Activated effector memory CD4-positive, alpha-beta T cell treated with Interleukin-2 at 50 U/mL for 16 hours (primary cell): ENCODE results near the gene VIPAS39.
A peak's percentile ranks its signal among the peaks of the same experiment; 100 is the strongest.

Experiments used
- DNase-seq: peaks from one replicate; pipeline ENCODE4 v3.0.0-alpha.2; 2020

VIPAS39 gene

GRCh38 chr14:77457522-77458248, at the start of gene VIPAS39, which contains the start of gene AHSA1:
Gene VIPAS39, minus strand, starts transcription at chr14:77457601. Its CDS starts 3,499 bp downstream, at chr14:77454102.
Gene AHSA1, plus strand, starts transcription at chr14:77458093. Its CDS starts 97 bp downstream, at chr14:77458190.
- DNase-seq: peak; percentile 90

- no peak for DNase-seq
Observed at GRCh38 chr14:77505031-77505430, 47.6 kb upstream of the VIPAS39 start.

GRCh38 chr14:77503138-77503537, 45.7 kb upstream of the VIPAS39 start:
- DNase-seq: no peak

- DNase-seq: no peak
Observed at GRCh38 chr14:77502109-77502782, 44.8 kb upstream of the VIPAS39 start.

GRCh38 chr14:77498984-77499527, 41.7 kb upstream of the VIPAS39 start:
- DNase-seq: no peak

GRCh38 chr14:77498120-77498979, 40.9 kb upstream of the VIPAS39 start, which contains the start of gene ISM2:
Gene ISM2, minus strand, starts transcription at chr14:77498816. Its CDS starts 23 bp downstream, at chr14:77498793.
- peak; percentile 5 for DNase-seq

- no peak for DNase-seq
Observed at GRCh38 chr14:77495334-77495733, 37.9 kb upstream of the VIPAS39 start.

- no peak for DNase-seq
Observed at GRCh38 chr14:77491056-77491455, 33.7 kb upstream of the VIPAS39 start.

- no peak for DNase-seq
Observed at GRCh38 chr14:77490347-77490986, 33.1 kb upstream of the VIPAS39 start.

- DNase-seq: no peak
Observed at GRCh38 chr14:77489041-77489440, 31.6 kb upstream of the VIPAS39 start.

- no peak for DNase-seq
Observed at GRCh38 chr14:77488558-77488957, 31.2 kb upstream of the VIPAS39 start.

- DNase-seq: no peak
Observed at GRCh38 chr14:77485901-77486678, 28.7 kb upstream of the VIPAS39 start.

- no peak for DNase-seq
Observed at GRCh38 chr14:77485256-77485655, 27.9 kb upstream of the VIPAS39 start.

GRCh38 chr14:77482422-77482821, 25.0 kb upstream of the VIPAS39 start:
- no peak for DNase-seq

GRCh38 chr14:77478796-77479195, 21.4 kb upstream of the VIPAS39 start:
- DNase-seq: no peak

GRCh38 chr14:77478029-77478428, 20.6 kb upstream of the VIPAS39 start:
- DNase-seq: no peak

GRCh38 chr14:77475432-77476115, 18.2 kb upstream of the VIPAS39 start:
- DNase-seq: no peak

- no peak for DNase-seq
Observed at GRCh38 chr14:77474479-77475177, 17.2 kb upstream of the VIPAS39 start.

GRCh38 chr14:77473921-77474320, 16.5 kb upstream of the VIPAS39 start:
- no peak for DNase-seq

GRCh38 chr14:77470224-77470870, 12.9 kb upstream of the VIPAS39 start:
- no peak for DNase-seq
